Measurements from ENCODE around the gene TMEM87B.

Gene TMEM87B

GRCh38 chr2:112153179-112153490 is 98.1 kb downstream of the TMEM87B start:
- no peak for DNase-seq

DNA sequence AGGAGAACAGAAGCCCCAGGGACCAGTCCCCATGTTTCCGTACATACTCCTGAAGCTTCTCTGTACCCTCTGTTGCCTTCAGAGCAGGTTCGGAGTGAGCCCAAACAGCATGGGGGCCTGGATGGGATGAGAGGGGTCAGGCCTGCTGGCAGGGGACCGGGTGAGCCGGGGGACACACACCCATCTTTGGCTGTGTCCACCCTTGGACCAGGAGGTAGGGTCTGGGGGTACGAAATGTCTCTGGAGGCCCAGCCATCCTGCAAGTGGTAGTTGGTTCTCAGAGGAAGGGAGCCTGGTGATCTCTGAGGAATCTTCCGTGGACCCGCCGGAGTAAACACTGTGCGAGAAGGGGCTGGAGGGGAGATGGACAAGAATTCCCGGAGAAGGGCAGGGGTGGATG is 98.4 kb downstream of the TMEM87B start:
- DNase-seq, result no peak

DNA sequence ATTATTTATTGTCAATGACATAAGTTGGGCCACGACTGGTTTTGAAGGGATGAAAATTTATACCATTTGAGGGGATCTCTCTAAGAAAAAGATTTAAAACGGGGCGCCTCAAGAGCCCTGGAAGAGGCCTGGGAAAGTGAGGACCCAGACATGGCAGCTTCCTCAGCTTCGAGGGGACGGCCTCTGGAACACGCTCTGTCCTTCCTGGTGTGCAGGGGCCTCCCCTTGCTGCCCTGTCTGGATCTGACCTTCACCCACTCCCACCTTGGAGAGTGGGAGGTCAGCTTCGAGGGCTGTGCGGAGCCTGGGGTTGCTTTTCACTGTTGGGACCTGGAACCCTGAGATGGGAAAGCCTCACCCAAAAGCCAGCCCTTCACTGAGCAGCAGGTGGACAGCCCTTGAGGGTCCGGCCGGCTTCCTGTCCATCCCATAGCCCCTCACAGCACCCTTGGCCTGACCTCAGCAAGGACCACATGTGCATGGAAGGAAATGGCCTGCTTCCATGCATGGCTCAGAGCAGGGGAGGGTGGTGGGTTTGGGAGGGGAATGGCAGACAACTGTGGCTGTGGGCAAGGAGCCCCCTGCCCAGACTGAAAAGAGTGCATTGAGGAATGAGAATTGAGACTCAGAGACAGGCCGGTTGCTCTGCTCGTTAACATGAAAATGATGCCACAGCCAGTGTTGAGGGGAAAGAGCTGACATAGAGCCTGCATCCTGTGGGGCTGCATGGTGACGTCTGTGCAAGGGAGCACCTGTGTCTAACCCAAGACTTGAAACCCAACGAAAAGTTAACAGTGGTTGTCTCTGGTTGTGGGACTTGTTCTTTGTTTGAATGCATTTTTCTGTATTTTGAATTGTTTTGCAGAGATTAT is 99.4 kb downstream of the TMEM87B start:
- DNase-seq, result no peak

GRCh38 chr2:112155331-112156151 is 100.5 kb downstream of the TMEM87B start:
- DNase-seq, result no peak

DNA sequence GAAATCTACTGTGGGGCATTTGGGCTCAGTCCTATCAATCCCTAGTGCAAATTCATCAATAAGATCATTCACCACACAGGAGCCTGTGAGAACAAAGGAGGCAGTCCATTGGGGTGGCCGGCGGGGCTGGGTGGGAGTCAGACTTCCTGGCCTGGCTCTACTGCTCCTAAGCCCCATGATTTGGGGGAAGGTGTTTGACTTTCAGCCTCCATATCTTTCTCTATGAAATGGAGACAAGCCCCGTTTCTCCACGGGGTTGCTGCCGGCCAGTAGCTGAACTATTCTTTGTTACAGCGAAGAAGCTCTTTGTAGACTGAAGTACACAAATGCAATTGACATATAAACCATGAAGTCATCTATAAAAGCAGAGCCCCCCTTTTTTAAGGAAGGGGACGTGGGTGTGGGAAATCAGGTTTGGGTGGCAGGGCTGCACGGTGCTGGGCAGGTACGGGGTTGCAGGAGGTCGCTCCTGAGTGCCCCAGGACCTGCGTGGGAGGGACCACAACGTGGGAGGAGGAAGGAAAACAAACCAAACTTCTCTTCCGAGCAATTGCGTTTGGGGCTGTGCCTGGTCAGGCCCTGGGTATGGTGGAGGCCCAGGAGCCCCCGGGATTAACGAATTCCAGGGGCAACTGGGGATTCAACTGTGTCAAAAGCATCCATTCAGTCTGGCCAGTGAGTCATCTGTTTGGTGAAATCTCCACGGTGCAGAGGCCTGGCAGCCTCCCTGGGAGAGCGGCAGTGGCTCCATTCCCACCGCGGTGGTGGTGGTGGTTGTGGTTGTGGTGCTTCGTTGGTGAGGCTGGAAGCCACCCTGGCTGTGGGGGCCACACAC is 101.3 kb downstream of the TMEM87B start:
- DNase-seq, result no peak

GRCh38 chr2:112157472-112157871 is 102.4 kb downstream of the TMEM87B start:
- no peak for DNase-seq

DNA sequence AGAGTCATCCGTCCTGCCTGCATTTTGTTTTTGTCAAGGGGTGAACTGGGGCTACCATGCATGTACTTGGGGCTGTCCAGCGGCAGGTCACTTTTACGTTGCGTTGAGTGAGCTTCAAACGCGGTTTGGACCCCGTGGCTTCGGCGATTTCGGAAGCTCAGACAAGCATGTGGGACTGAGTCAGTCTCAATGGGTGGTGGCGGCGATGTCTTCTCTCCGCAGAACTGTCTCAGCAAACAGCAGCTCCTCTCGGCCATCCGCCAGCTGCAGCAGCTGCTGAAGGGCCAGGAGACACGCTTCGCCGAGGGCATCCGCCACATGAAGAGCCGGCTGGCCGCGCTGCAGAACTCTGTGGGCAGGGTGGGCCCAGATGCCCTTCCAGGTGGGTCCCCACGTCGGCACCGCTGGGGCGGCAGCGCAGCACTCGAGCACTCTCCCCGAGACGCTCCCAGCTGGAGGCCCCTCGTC is 104.4 kb downstream of the TMEM87B start:
- no peak for DNase-seq

DNA sequence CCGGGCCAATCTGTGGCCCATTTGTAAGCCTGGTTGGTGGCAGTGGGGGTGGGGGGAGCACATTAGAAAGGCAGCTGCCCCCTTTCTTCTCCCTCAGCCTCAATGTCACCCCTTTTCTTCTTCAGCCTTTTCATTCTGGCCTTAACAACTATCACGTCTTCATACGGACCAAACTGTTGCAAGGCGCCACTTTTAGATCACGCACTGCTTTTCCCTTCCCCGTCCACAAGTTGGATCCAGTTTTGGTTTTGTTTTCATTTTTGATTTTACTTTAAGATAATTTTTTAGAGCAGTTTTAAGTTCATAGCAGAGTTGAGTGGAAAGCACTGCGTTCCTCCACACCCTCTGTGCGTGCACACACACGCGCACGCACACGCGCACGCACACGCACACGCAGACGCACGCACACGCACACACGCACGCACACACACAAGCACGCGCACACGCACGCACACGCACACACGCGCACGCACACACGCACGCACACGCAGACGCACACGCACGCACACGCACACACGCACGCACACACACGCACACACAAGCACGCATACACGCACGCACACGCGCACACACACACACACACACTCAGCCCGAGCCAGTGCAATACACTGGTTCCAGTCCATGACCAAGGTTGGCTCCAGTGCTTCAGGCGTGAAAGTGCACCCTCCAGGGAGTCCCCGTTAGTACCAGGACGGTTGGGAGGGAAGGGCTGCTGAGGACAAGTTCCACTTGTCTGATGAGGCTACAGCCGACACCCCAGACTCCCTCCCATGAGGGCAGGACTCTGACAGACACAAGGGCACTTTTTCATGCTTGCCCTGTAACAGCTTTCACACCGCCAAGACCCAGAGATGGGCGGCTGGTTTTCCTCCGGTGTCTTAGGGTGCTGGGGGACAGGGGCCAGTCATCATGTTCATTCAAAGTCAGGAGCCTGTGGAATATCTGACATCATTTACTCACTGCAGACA is 105.5 kb downstream of the TMEM87B start:
- no peak for DNase-seq

- DNase-seq, result no peak
Observed at GRCh38 chr2:112161431-112162145, 106.5 kb downstream of the TMEM87B start.

GRCh38 chr2:112162341-112162740 is 107.3 kb downstream of the TMEM87B start:
- DNase-seq, result no peak

- no peak for DNase-seq
Observed at GRCh38 chr2:112162956-112163355, 107.9 kb downstream of the TMEM87B start.

DNA sequence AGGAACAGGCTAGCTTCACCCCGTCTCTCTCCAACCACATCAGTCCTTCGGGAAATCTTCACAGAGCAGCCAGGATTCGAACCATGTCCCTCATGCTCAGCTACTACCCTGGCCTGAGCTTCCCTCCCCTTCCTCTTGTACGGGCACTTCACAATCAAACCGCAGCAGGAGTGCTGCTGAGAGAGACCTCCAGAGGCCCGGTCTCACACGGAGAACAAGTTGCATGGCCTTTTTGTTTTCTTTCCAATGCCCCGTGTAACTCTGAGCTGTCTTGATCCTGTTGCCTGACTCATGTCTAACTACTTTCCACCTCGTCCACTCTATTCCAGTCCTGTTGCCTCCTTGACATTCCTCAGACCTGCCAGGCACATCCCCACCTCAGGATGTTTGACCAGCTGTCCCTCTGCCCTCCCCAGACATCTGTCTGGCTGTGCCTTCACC is 108.5 kb downstream of the TMEM87B start:
- no peak for DNase-seq

- DNase-seq, result no peak
Observed at GRCh38 chr2:112164876-112165275, 109.8 kb downstream of the TMEM87B start.

DNA sequence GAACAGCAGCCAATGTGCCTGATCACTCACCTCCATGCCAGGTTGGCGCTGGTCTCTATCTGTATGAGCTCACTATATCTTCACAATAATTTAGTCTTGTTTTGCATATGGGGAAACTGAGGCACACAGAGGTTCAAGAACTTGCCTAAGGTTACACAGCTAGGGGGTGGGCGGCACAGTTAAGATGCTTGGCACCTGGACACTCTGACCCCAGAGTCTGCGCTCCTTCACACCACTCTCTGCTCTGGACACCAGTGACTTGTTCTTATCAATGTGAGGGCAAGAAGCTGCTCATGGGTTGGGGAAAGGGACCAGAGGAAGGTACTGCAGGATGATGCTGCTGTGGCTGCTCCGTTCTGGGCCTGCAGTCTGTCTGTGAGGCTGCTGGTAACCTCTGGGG is 110.2 kb downstream of the TMEM87B start:
- no peak for DNase-seq

GRCh38 chr2:112166806-112167499 is 111.9 kb downstream of the TMEM87B start:
- no peak for DNase-seq

- no peak for DNase-seq
Observed at GRCh38 chr2:112168422-112169124, 113.5 kb downstream of the TMEM87B start.

Data from NCI-H2081 treated with DMSO at 0.1 percent for 48 hours (cell line).